Transverse colon (tissue), 4 donors: Measurements from ENCODE around the gene CCER1. TPM values are rescaled to one million over a fixed set of nuclear protein-coding genes. Genes with fewer than 3 reads are reported as not detected.
"Not testable (repeated sequence)": the region's sequence is repeated elsewhere in the genome, so short reads cannot be mapped to it uniquely, and the experiment has no call there.

ENCODE experiments used
- DNase-seq: peaks from one replicate; pipeline ENCODE4 v3.0.0-alpha.2; 2019
- H3K27ac ChIP-seq, 4 donors: fragments of 200-600 bp; sonication (generic); 2 replicates each; pipeline ENCODE4 v1.5.1; 2016 to 2018; ENCODE audit warnings: inconsistent platforms in 4 of 4
- H3K27me3 ChIP-seq: fragments of 200-600 bp; sonication (generic); 2 replicates; pipeline ENCODE4 v1.5.1; 2017; ENCODE audit warnings: inconsistent platforms
- H3K36me3 ChIP-seq, 4 donors: fragments of 200-600 bp; sonication (generic); 2 replicates each; pipeline ENCODE4 v1.5.1; 2017 to 2019; ENCODE audit warnings: inconsistent platforms in 4 of 4
- H3K4me1 ChIP-seq, 4 donors: fragments of 200-600 bp; sonication (generic); 2 replicates each; pipeline ENCODE4 v1.5.1; 2017 to 2020; ENCODE audit warnings: inconsistent platforms in 4 of 4
- H3K4me3 ChIP-seq, 4 donors: fragments of 200-600 bp; sonication (generic); 1 replicate in 1 of 4; 2 replicates in 3 of 4; pipeline versions ENCODE4 v1.5.1 to v1.6.1; 2017 to 2019; ENCODE audit warnings: inconsistent platforms in 4 of 4
- H3K9me3 ChIP-seq, 2 donors: fragments of 200-600 bp; sonication (generic); 2 replicates each; pipeline ENCODE4 v1.5.1; 2017 to 2019; ENCODE audit warnings: inconsistent platforms in 2 of 2
- EP300 ChIP-seq: sonication (generic); formaldehyde crosslinking; IDR thresholded peaks from one replicate; pipeline ENCODE4 v1.6.1; 2017; ENCODE audit warnings: antibody characterized with exemption, low read depth
- POLR2A ChIP-seq: fragments of 450-650 bp; IDR thresholded peaks from one replicate; pipeline ENCODE4 v1.6.1; 2016; ENCODE audit warnings: antibody characterized with exemption, mild to moderate bottlenecking, moderate library complexity
- POLR2AphosphoS5 ChIP-seq, 3 donors: sonication (generic); formaldehyde crosslinking; IDR thresholded peaks; one replicate each; pipeline ENCODE4 v1.6.1; 2016; ENCODE audit warnings: antibody characterized with exemption in 3 of 3
- WGBS, 2 donors: methylation state at CpG; one replicate each; pipeline ENCODE4 v1.1.5; 2018; ENCODE audit warnings: low coverage in 1 of 2; 5-methylcytosine and 5-hydroxymethylcytosine counted together
- in situ Hi-C, 4 donors: fragments of 200-750 bp; cut with MboI; loops; one replicate each; pipeline versions ENCODE4 v1.15.0 to v1.15.1; 2017; ENCODE audit warnings: low sequenced_read_pairs in 3 of 4, low pct_ligation_motif_present in 1 of 4, low pct_unique_long_range_greater_than_20kb in 1 of 4
- intact Hi-C: fragments of 100-400 bp; cut with DNase I; formaldehyde crosslinking; loops from one replicate; pipeline ENCODE4 v1.15.1; 2023; ENCODE audit warnings: low total_unique reads
- total RNA-seq, 4 donors: library from RNA; depleted of rRNA; stranded (reverse); fragments of >200 nt; gene quantifications; one replicate each; pipeline ENCODE4 v1.1.0, GENCODE V29; 2016
- TF ChIP-seq, protein P1 (sequence below), 5 experiments: fragments of 200-600 bp in 3 of 5; fragments of 450-650 bp in 2 of 5; sonication (generic) in 3 of 5; IDR thresholded peaks; 1 replicate in 2 of 5; 2 replicates in 3 of 5; pipeline ENCODE4 v1.5.1; 2016 to 2017; ENCODE audit warnings: antibody characterized with exemption in 5 of 5, inconsistent platforms in 3 of 5, mild to moderate bottlenecking in 2 of 5, moderate library complexity in 1 of 5

CCER1 gene
- total RNA-seq, 4 donors from 2014 or later = not detected

DNA sequence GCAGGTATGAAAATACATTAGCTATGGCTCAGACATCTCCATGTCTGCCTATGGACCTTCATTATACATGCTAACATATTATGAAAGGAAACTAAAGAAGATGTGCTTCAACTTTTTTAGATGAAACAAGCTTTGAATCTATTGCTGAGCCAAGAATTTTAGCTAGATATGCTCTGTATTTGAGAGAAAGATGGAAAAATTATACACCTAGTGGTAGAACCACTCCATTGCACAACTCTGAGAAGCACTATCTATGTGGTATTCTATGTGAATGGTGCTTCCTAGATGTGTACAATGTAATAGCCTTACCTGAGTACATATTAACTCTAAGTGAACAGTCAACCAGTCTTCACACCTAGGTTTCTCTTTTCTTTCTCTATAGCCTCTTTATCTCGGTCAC, 32.5 kb upstream of the CCER1 start:
- Histone ChIP-seq H3K27me3 (no peaks in the 10 kb centered on the region), H3K27ac (no peak overlapping the region), H3K36me3 (no peaks in the 10 kb centered on the region), H3K4me3 (no peak overlapping the region), H3K4me1 (no peaks in the 10 kb centered on the region), H3K9me3 (no peaks in the 10 kb centered on the region)
- no peak for TF ChIP-seq POLR2AphosphoS5 (IDR thresholded peaks at IDR 0.05)
- in situ Hi-C loops (loop anchor here in 3 of 4 donors (10.0 to 25.0 kb wide), 3 partner anchors 117 to 375 kb away; no protein-coding TSS in a partner anchor), intact Hi-C loops (no loop called here)
- 70 to 75% methylated on average over 1 of the region's 1 CpG for WGBS, 2 donors
- no peak for DNase-seq

DNA sequence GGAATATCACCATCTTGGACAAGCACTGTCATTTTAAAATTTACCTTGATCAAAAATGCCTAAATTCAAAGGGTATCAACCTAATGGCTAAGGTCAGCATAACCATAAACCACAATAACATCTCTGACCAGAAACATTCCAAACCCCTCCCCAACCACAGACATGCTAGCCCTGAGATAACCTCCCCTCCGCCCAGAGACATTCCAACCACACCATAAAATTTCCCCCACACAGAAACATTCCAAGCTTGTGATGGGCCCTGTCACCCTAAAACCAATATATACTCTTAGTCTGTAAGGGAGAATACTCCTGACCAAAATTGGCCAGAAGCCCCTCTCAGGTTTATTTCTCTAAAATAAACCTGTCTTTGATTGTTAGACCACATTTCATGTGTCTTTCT, 32.1 kb upstream of the CCER1 start:
- DNase-seq = no peak
- TF ChIP-seq, protein P1, sequence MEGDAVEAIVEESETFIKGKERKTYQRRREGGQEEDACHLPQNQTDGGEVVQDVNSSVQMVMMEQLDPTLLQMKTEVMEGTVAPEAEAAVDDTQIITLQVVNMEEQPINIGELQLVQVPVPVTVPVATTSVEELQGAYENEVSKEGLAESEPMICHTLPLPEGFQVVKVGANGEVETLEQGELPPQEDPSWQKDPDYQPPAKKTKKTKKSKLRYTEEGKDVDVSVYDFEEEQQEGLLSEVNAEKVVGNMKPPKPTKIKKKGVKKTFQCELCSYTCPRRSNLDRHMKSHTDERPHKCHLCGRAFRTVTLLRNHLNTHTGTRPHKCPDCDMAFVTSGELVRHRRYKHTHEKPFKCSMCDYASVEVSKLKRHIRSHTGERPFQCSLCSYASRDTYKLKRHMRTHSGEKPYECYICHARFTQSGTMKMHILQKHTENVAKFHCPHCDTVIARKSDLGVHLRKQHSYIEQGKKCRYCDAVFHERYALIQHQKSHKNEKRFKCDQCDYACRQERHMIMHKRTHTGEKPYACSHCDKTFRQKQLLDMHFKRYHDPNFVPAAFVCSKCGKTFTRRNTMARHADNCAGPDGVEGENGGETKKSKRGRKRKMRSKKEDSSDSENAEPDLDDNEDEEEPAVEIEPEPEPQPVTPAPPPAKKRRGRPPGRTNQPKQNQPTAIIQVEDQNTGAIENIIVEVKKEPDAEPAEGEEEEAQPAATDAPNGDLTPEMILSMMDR (IDR thresholded peaks at IDR 0.05) = no peak
- TF ChIP-seq POLR2A (no peak), EP300 (no peak), POLR2AphosphoS5 (IDR thresholded peaks at IDR 0.05) (no peak)
- intact Hi-C loops (no loop called here), in situ Hi-C loops (loop anchor here in 3 of 4 donors (10.0 to 25.0 kb wide), 3 partner anchors 118 to 375 kb away; no protein-coding TSS in a partner anchor)
- no peak overlapping the region for H3K4me3 ChIP-seq
- no peaks in the 10 kb centered on the region for H3K36me3 ChIP-seq
- no peak overlapping the region for H3K27ac ChIP-seq
- no peaks in the 10 kb centered on the region for H3K27me3 ChIP-seq
- no peaks in the 10 kb centered on the region for H3K9me3 ChIP-seq
- H3K4me1 ChIP-seq = no peaks in the 10 kb centered on the region
- WGBS, 2 donors = 91 to 100% methylated on average over 1 of the region's 1 CpG

DNA sequence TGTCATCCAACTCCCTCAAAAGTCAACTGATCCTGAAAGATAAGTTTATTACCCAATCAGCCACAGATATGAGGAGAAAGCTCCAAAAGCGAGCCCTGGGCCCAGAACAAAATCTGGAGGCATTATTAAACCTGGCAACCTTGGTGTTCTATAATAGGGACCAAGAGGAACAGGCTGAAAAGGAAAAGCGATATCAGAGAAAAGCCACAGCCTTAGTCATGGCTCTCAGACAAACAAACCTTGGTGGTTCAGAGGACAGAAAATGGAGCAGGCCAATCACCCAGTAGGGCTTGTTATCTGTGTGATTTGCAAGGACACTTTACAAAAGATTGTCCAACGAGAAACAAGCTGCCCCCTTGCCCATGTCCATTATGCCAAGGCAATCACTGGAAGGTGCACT, 30.4 kb upstream of the CCER1 start:
- 66 to 71% methylated on average over 3 of the region's 3 CpGs for WGBS, 2 donors
- in situ Hi-C loops = loop anchor here in 3 of 4 donors (10.0 to 25.0 kb wide), 3 partner anchors 119 to 377 kb away; no protein-coding TSS in a partner anchor

DNA sequence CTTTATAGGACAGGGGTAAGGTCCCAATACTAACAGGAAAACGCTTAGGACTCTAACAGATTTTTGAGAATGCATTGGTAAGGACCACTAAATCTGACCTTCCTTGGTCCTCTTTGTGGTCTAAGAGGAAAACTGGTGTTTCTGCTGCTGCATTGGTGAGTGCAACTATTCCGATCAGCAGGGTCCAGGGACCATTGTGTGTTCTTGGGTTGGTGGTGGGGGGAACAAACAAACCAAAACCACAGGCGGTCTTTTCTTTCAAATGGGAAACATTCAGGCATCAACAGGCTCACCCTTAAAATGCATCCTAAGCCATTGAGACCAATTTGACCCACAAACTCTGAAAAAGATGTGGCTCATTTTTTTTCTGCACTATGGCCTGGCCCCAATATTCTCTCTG, 29.1 kb upstream of the CCER1 start:
- DNase-seq = no peak
- H3K27ac ChIP-seq = no peak overlapping the region
- H3K4me1 ChIP-seq = peaks cover 0 to 4% (median 0%) of the 10 kb centered on the region in 4 donors
- no peak overlapping the region for H3K4me3 ChIP-seq
- no peaks in the 10 kb centered on the region for H3K9me3 ChIP-seq
- WGBS, 2 donors = 83% methylated on average over 3 of the region's 3 CpGs; no CpG with 5 or more reads in 1 of the 2 donors
- intact Hi-C loops = no loop called here
- no peak for TF ChIP-seq POLR2AphosphoS5 (IDR thresholded peaks at IDR 0.05)
- TF ChIP-seq, protein P1 (IDR thresholded peaks at IDR 0.05) = no peak
- TF ChIP-seq EP300 = no peak
- no peak for TF ChIP-seq POLR2A
- H3K36me3 ChIP-seq = no peaks in the 10 kb centered on the region
- no peaks in the 10 kb centered on the region for H3K27me3 ChIP-seq
- in situ Hi-C loops = loop anchor here in 3 of 4 donors (10.0 to 25.0 kb wide), 3 partner anchors 121 to 378 kb away; no protein-coding TSS in a partner anchor

More for the DNA sequence above, 30.4 kb upstream of the CCER1 start:
- H3K27ac ChIP-seq, H3K36me3 ChIP-seq, intact Hi-C loops, H3K4me3 ChIP-seq, H3K4me1 ChIP-seq, H3K27me3 ChIP-seq, H3K9me3 ChIP-seq, DNase-seq: not testable (repeated sequence)

DNA sequence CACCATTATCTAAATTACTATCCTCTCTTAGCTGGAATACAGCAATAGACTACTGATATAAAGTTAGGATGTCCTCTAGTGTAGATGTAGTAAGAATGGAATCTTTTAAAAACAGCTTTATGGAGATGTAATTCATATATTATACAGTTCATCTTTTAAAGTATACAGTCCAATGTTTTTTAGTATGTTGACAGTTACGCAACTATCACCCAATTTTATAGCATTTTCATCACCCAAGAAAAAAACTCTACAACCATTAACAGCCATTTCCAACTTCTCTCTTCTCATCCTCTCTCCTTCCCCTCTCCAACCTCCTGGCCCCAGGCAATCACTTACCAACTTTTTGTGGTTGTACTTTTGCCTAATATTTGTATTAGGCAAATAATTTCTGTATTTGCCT, 27.2 kb upstream of the CCER1 start:
- no peak for DNase-seq
- no peaks in the 10 kb centered on the region for H3K27me3 ChIP-seq
- peaks cover 0 to 4% (median 0%) of the 10 kb centered on the region in 4 donors for H3K4me1 ChIP-seq
- intact Hi-C loops (no loop called here), in situ Hi-C loops (loop anchor here in 3 of 4 donors (10.0 to 25.0 kb wide), 3 partner anchors 123 to 380 kb away; no protein-coding TSS in a partner anchor)
- no peak overlapping the region for H3K4me3 ChIP-seq
- no peaks in the 10 kb centered on the region for H3K36me3 ChIP-seq
- H3K27ac ChIP-seq = no peak overlapping the region
- WGBS, 2 donors = 92 to 100% methylated on average over 1 of the region's 1 CpG
- TF ChIP-seq POLR2A (no peak), POLR2AphosphoS5 (IDR thresholded peaks at IDR 0.05) (no peak), EP300 (no peak)
- TF ChIP-seq, protein P1 (IDR thresholded peaks at IDR 0.05) = no peak
- H3K9me3 ChIP-seq = no peaks in the 10 kb centered on the region
